SK-N-SH (cell line): ENCODE data around the gene S100A10.

Experiments
- ELF1 ChIP-seq: IDR thresholded peaks from 2 replicates; pipeline ENCODE4 v1.4.0; 2012
- EP300 ChIP-seq, 2 experiments: IDR thresholded peaks; 2 replicates each; pipeline versions ENCODE4 v1.4.0 to v1.6.1; 2012; ENCODE audit warnings: borderline replicate concordance in 1 of 2, low read depth in 1 of 2, low read length in 1 of 2
- EZH2phosphoT487 ChIP-seq: fragments of 200-600 bp; sonication (generic); IDR thresholded peaks from 2 replicates; pipeline ENCODE4 v1.6.1; 2017; ENCODE audit warnings: low read depth, mixed run types, mild to moderate bottlenecking, antibody characterized with exemption, moderate library complexity, borderline replicate concordance
- MEF2A ChIP-seq: IDR thresholded peaks from 2 replicates; pipeline ENCODE4 v1.4.0; 2012; ENCODE audit warnings: low read depth, borderline replicate concordance
- MXI1 ChIP-seq: IDR thresholded peaks from 2 replicates; pipeline ENCODE4 v1.6.1; 2012; ENCODE audit warnings: mild to moderate bottlenecking, low read depth, low read length, improper control_type of control experiment
- POLR2AphosphoS5 ChIP-seq: IDR thresholded peaks from 2 replicates; pipeline ENCODE4 v1.6.1; 2012; ENCODE audit warnings: low read depth, low read length
- RFX5 ChIP-seq: IDR thresholded peaks from 2 replicates; pipeline ENCODE4 v1.6.1; 2012; ENCODE audit warnings: mild to moderate bottlenecking, improper control_type of control experiment, low read length
- SMC3 ChIP-seq: IDR thresholded peaks from 2 replicates; pipeline ENCODE4 v1.6.1; 2012; ENCODE audit warnings: low read depth, low read length, improper control_type of control experiment
- TCF12 ChIP-seq: IDR thresholded peaks from 2 replicates; pipeline ENCODE4 v1.4.0; 2012
- USF2 ChIP-seq: fragments of 150-350 bp; IDR thresholded peaks from 2 replicates; pipeline ENCODE4 v1.6.1; 2017; ENCODE audit warnings: antibody characterized with exemption, low read length, low read depth, borderline replicate concordance
- YY1 ChIP-seq: IDR thresholded peaks from 2 replicates; pipeline ENCODE4 v1.4.0; 2012; ENCODE audit warnings: low read depth, mild to moderate bottlenecking
- TF ChIP-seq, protein P1 (sequence below): fragments of 200-600 bp; sonication (generic); IDR thresholded peaks from 2 replicates; pipeline ENCODE4 v1.6.1; 2017; ENCODE audit warnings: antibody characterized with exemption, mild to moderate bottlenecking, moderate library complexity
- TF ChIP-seq, protein P2 (sequence below): IDR thresholded peaks from 2 replicates; pipeline ENCODE4 v1.4.0; 2012; ENCODE audit warnings: low read depth, borderline replicate concordance
- TF ChIP-seq, protein P3 (sequence below): IDR thresholded peaks from 2 replicates; pipeline ENCODE4 v1.6.1; 2012; ENCODE audit warnings: mild to moderate bottlenecking, low read depth, low read length, moderate library complexity

DNA sequence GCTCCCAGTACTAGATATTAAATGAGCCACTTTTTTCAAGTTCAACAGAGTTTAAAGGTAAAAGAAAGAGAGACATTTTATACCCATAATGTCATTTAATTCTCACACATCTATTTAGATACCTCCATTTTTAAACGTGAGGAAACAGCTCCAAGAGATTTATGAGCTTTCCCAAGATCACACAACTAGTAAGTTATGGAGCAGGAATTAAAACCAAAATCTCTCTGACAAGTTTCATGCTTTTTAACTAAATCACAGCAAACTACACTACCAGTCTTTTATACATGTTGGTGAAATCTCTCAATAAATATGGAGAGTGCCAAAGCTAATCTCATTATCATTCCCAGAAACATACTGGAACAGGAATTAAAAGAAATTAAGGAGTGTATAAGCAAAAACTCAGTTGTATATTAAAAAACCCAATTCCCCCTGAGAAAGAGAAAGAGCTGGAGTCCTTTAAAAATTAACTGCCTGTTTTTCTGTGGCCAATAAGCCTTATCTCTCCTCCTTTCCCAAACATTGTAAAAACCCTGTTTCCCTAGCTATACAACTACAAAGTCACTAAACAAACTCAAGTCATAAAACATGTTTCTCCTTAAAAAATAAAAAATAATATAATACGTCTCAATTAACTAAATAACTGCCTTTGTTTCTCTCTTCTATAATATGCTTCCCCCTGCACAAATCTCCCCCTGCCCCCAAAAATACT, 57.6 kb downstream of the S100A10 start:
- TF ChIP-seq, protein P1, sequence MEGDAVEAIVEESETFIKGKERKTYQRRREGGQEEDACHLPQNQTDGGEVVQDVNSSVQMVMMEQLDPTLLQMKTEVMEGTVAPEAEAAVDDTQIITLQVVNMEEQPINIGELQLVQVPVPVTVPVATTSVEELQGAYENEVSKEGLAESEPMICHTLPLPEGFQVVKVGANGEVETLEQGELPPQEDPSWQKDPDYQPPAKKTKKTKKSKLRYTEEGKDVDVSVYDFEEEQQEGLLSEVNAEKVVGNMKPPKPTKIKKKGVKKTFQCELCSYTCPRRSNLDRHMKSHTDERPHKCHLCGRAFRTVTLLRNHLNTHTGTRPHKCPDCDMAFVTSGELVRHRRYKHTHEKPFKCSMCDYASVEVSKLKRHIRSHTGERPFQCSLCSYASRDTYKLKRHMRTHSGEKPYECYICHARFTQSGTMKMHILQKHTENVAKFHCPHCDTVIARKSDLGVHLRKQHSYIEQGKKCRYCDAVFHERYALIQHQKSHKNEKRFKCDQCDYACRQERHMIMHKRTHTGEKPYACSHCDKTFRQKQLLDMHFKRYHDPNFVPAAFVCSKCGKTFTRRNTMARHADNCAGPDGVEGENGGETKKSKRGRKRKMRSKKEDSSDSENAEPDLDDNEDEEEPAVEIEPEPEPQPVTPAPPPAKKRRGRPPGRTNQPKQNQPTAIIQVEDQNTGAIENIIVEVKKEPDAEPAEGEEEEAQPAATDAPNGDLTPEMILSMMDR = no peak
- TF ChIP-seq POLR2AphosphoS5 (no peak), MXI1 (no peak), TCF12 (no peak), MEF2A (no peak), ELF1 (no peak), USF2 (no peak), RFX5 (no peak), YY1 (no peak), EP300 (IDR thresholded peaks at IDR 0.05; ENCODE audit: borderline replicate concordance in 1 of 2, low read depth in 1 of 2, low read length in 1 of 2) (no peak), SMC3 (no peak), EZH2phosphoT487 (no peak)
- TF ChIP-seq, protein P2, sequence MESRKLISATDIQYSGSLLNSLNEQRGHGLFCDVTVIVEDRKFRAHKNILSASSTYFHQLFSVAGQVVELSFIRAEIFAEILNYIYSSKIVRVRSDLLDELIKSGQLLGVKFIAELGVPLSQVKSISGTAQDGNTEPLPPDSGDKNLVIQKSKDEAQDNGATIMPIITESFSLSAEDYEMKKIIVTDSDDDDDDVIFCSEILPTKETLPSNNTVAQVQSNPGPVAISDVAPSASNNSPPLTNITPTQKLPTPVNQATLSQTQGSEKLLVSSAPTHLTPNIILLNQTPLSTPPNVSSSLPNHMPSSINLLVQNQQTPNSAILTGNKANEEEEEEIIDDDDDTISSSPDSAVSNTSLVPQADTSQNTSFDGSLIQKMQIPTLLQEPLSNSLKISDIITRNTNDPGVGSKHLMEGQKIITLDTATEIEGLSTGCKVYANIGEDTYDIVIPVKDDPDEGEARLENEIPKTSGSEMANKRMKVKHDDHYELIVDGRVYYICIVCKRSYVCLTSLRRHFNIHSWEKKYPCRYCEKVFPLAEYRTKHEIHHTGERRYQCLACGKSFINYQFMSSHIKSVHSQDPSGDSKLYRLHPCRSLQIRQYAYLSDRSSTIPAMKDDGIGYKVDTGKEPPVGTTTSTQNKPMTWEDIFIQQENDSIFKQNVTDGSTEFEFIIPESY = no peak
- TF ChIP-seq, protein P3, sequence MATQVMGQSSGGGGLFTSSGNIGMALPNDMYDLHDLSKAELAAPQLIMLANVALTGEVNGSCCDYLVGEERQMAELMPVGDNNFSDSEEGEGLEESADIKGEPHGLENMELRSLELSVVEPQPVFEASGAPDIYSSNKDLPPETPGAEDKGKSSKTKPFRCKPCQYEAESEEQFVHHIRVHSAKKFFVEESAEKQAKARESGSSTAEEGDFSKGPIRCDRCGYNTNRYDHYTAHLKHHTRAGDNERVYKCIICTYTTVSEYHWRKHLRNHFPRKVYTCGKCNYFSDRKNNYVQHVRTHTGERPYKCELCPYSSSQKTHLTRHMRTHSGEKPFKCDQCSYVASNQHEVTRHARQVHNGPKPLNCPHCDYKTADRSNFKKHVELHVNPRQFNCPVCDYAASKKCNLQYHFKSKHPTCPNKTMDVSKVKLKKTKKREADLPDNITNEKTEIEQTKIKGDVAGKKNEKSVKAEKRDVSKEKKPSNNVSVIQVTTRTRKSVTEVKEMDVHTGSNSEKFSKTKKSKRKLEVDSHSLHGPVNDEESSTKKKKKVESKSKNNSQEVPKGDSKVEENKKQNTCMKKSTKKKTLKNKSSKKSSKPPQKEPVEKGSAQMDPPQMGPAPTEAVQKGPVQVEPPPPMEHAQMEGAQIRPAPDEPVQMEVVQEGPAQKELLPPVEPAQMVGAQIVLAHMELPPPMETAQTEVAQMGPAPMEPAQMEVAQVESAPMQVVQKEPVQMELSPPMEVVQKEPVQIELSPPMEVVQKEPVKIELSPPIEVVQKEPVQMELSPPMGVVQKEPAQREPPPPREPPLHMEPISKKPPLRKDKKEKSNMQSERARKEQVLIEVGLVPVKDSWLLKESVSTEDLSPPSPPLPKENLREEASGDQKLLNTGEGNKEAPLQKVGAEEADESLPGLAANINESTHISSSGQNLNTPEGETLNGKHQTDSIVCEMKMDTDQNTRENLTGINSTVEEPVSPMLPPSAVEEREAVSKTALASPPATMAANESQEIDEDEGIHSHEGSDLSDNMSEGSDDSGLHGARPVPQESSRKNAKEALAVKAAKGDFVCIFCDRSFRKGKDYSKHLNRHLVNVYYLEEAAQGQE = no peak
